SK-N-SH (cell line): ENCODE data around the gene AGBL4. TPM values are rescaled to one million over a fixed set of nuclear protein-coding genes. Genes with fewer than 3 reads are reported as not detected.

ENCODE experiments used
- CTCF ChIA-PET: fragments of 300-600, 350-600 bp; formaldehyde crosslinking; extraction: SDS; loops from one replicate; lab custom pipeline; 2021; lab: Yijun Ruan, JAX
- POLR2A ChIA-PET: fragments of 350-600 bp; sonication (Branson Sonifier 250); formaldehyde crosslinking; extraction: SDS; loops from one replicate; lab custom pipeline; 2020; ENCODE audit warnings: antibody characterized with exemption, inconsistent platforms; lab: Yijun Ruan, JAX
- DNase-seq: peaks from one replicate; pipeline ENCODE4 v3.0.0; 2012
- H2AFZ ChIP-seq: fragments of 200-600 bp; sonication (generic); 2 replicates; pipeline ENCODE4 v1.8.1; 2016; ENCODE audit warnings: antibody characterized with exemption, mild to moderate bottlenecking, low read depth
- H3F3A ChIP-seq: fragments of 200-600 bp; sonication (generic); replicated peaks from 2 replicates; pipeline ENCODE3; 2016; ENCODE audit warnings: antibody characterized with exemption, mild to moderate bottlenecking; ENCODE audit not compliant: insufficient read depth
- H3K27ac ChIP-seq, 2 experiments: fragments of 200-500 bp in 1 of 2; fragments of 200-600 bp in 1 of 2; sonication (Bioruptor generic) in 1 of 2; sonication (generic), shearing (Covaris generic) in 1 of 2; 2 replicates each; pipeline versions ENCODE4 v1.5.1 to v1.6.1; 2014 to 2016; ENCODE audit warnings: low read depth in 2 of 2, inconsistent platforms in 1 of 2, low read length in 1 of 2, mild to moderate bottlenecking in 1 of 2, mixed read lengths in 1 of 2
- H3K27me3 ChIP-seq: fragments of 200-600 bp; sonication (generic), shearing (Covaris generic); 2 replicates; pipeline ENCODE4 v1.6.1; 2016; ENCODE audit warnings: mixed run types; ENCODE audit not compliant: insufficient read depth
- H3K36me3 ChIP-seq, 2 experiments: fragments of 200-500 bp in 1 of 2; fragments of 200-600 bp in 1 of 2; sonication (Bioruptor generic) in 1 of 2; sonication (generic) in 1 of 2; replicated peaks in 1 of 2; 2 replicates each; pipeline versions ENCODE3 to v1.5.1; 2014 to 2016; ENCODE audit warnings: low read length in 1 of 2, mild to moderate bottlenecking in 1 of 2; ENCODE audit not compliant: insufficient read depth in 2 of 2, control insufficient read depth in 1 of 2
- H3K4me1 ChIP-seq, 2 experiments: fragments of 200-500 bp in 1 of 2; fragments of 200-600 bp in 1 of 2; sonication (Bioruptor generic) in 1 of 2; sonication (generic), shearing (Covaris generic) in 1 of 2; 2 replicates each; pipeline versions ENCODE4 v1.5.1 to v1.6.1; 2014 to 2016; ENCODE audit warnings: low read depth in 1 of 2, low read length in 1 of 2, mixed run types in 1 of 2; ENCODE audit not compliant: insufficient read depth in 2 of 2, control insufficient read depth in 1 of 2
- H3K4me2 ChIP-seq: fragments of 200-600 bp; sonication (generic), shearing (Covaris generic); 2 replicates; pipeline ENCODE4 v1.6.1; 2017; ENCODE audit warnings: mixed run types
- H3K4me3 ChIP-seq, 2 experiments: fragments of 200-500 bp in 1 of 2; fragments of 200-600 bp in 1 of 2; sonication (Bioruptor generic) in 1 of 2; sonication (generic), shearing (Covaris generic) in 1 of 2; 2 replicates each; pipeline versions ENCODE4 v1.5.1 to v1.8.1; 2014 to 2016; ENCODE audit warnings: low read depth in 2 of 2, inconsistent platforms in 1 of 2, low read length in 1 of 2, mild to moderate bottlenecking in 1 of 2, mixed read lengths in 1 of 2, moderate library complexity in 1 of 2
- H3K79me2 ChIP-seq: fragments of 200-600 bp; sonication (generic); 2 replicates; pipeline ENCODE4 v1.8.1; 2017; ENCODE audit warnings: mild to moderate bottlenecking; ENCODE audit not compliant: insufficient read depth
- H3K9ac ChIP-seq: fragments of 200-600 bp; sonication (generic); 2 replicates; pipeline ENCODE4 v1.6.1; 2017; ENCODE audit warnings: mixed run types
- H3K9me2 ChIP-seq: fragments of 200-600 bp; sonication (generic); 2 replicates; pipeline ENCODE4 v1.6.1; 2017; ENCODE audit warnings: mixed run types
- H3K9me3 ChIP-seq: fragments of 200-600 bp; sonication (generic); 2 replicates; pipeline ENCODE4 v1.6.1; 2017; ENCODE audit warnings: mixed run types, mild to moderate bottlenecking, moderate library complexity
- H4K20me1 ChIP-seq: fragments of 200-600 bp; sonication (generic); 2 replicates; pipeline ENCODE4 v1.6.1; 2017; ENCODE audit warnings: mild to moderate bottlenecking, mixed run types; ENCODE audit not compliant: insufficient read depth
- CHD2 ChIP-seq: fragments of 150-350 bp; IDR thresholded peaks from 2 replicates; pipeline ENCODE4 v1.6.1; 2018; ENCODE audit warnings: low read length; ENCODE audit not compliant: partially characterized antibody
- ELF1 ChIP-seq: IDR thresholded peaks from 2 replicates; pipeline ENCODE4 v1.4.0; 2012
- GABPA ChIP-seq: IDR thresholded peaks from 2 replicates; pipeline ENCODE4 v1.4.0; 2012; ENCODE audit warnings: low read depth, mild to moderate bottlenecking
- IRF3 ChIP-seq: fragments of 150-350 bp; IDR thresholded peaks from 2 replicates; pipeline ENCODE4 v1.6.1; 2016; ENCODE audit warnings: mild to moderate bottlenecking, low read depth, low read length
- MEF2A ChIP-seq: IDR thresholded peaks from 2 replicates; pipeline ENCODE4 v1.4.0; 2012; ENCODE audit warnings: low read depth, borderline replicate concordance
- RAD21 ChIP-seq: IDR thresholded peaks from 2 replicates; pipeline ENCODE4 v1.6.1; 2012; ENCODE audit warnings: mild to moderate bottlenecking, low read length
- RCOR1 ChIP-seq: fragments of 150-350 bp; IDR thresholded peaks from 2 replicates; pipeline ENCODE4 v1.6.1; 2017; ENCODE audit warnings: antibody characterized with exemption, low read length
- RFX5 ChIP-seq: IDR thresholded peaks from 2 replicates; pipeline ENCODE4 v1.6.1; 2012; ENCODE audit warnings: mild to moderate bottlenecking, improper control_type of control experiment, low read length
- RXRA ChIP-seq: IDR thresholded peaks from 2 replicates; pipeline ENCODE4 v1.4.0; 2012; ENCODE audit warnings: low read depth, mild to moderate bottlenecking, borderline replicate concordance
- SIN3A ChIP-seq: IDR thresholded peaks from 2 replicates; pipeline ENCODE4 v1.6.1; 2012; ENCODE audit warnings: low read depth, mild to moderate bottlenecking, low read length, moderate library complexity, borderline replicate concordance
- SMC3 ChIP-seq: IDR thresholded peaks from 2 replicates; pipeline ENCODE4 v1.6.1; 2012; ENCODE audit warnings: low read depth, low read length, improper control_type of control experiment
- TAF1 ChIP-seq: IDR thresholded peaks from 2 replicates; pipeline ENCODE4 v1.6.1; 2012; ENCODE audit warnings: low read depth, mild to moderate bottlenecking, low read length, moderate library complexity, borderline replicate concordance
- TEAD4 ChIP-seq: IDR thresholded peaks from 2 replicates; pipeline ENCODE4 v1.4.0; 2012; ENCODE audit warnings: mild to moderate bottlenecking, borderline replicate concordance; ENCODE audit not compliant: insufficient read depth
- YY1 ChIP-seq: IDR thresholded peaks from 2 replicates; pipeline ENCODE4 v1.4.0; 2012; ENCODE audit warnings: low read depth, mild to moderate bottlenecking
- WGBS: methylation state at CpG from one replicate; pipeline ENCODE4 v1.1.6; 2017; ENCODE audit warnings: low lambda C conversion rate; 5-methylcytosine and 5-hydroxymethylcytosine counted together
- polyA plus RNA-seq, 3 experiments: library from polyadenylated mRNA; depleted of rRNA; stranded (reverse); fragments of >200 nt; gene quantifications; 2 replicates each; pipeline ENCODE4 v1.2.3, GENCODE V29; 2012
- TF ChIP-seq, protein P1 (sequence below): fragments of 200-600 bp; sonication (generic); IDR thresholded peaks from 2 replicates; pipeline ENCODE4 v1.6.1; 2017; ENCODE audit warnings: antibody characterized with exemption, mild to moderate bottlenecking, moderate library complexity
- TF ChIP-seq, protein P2 (sequence below): IDR thresholded peaks from 2 replicates; pipeline ENCODE4; 2012

AGBL4 gene
- polyA plus RNA-seq, 1 of the 3 experiments (the other 2 are of a cell fraction): 0.07 TPM

DNA sequence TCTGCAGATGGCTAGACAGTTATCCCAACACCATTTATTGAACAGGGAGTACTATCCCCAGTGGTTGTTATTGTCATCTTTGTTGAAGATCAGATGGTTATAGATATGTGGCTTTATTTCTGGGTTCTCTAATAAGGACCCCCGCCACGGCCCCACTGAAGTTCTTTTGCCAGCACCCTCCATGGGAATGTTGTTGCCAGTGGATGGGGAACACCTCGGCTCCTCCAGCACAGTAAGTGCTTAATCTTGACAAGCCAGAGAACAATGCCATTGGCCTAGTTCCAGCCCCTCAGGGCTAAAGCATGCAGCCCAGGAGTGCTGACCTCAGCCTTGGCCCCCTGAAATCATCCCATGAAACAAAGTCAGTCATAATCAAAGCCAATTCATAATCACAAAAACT lies 337.6 kb downstream of the AGBL4 start:
- no peak overlapping the region for H3K4me3 ChIP-seq
- ChIA-PET CTCF (no interaction called here), POLR2A (no interaction called here)
- 32% methylated on average over 3 of the region's 3 CpGs for WGBS
- H3K4me2 ChIP-seq: no peak overlapping the region
- TF ChIP-seq RCOR1 (peak; percentile 57; the same call in 1 of the 2 replicates), CHD2 (peak; percentile 32), YY1 (no peak)
- H3K4me1 ChIP-seq: peaks cover 0 to 8% of the 10 kb centered on the region in 2 experiments; a peak in 2 of 4 replicates
- no peaks in the 10 kb centered on the region for H3K27me3 ChIP-seq
- DNase-seq: peak; percentile 24
- H3K79me2 ChIP-seq: no peaks in the 10 kb centered on the region
- H4K20me1 ChIP-seq: no peaks in the 10 kb centered on the region
- H3K27ac ChIP-seq: peak overlapping the region in 1 of 2 experiments; percentile 62; a peak in 2 of 4 replicates
- no peaks in the 10 kb centered on the region for H3K9me2 ChIP-seq
- no peaks in the 10 kb centered on the region for H3F3A ChIP-seq
- no peaks in the 10 kb centered on the region for H3K36me3 ChIP-seq
- H3K9ac ChIP-seq: no peak overlapping the region
- H3K9me3 ChIP-seq: no peaks in the 10 kb centered on the region
- no peak overlapping the region for H2AFZ ChIP-seq

DNA sequence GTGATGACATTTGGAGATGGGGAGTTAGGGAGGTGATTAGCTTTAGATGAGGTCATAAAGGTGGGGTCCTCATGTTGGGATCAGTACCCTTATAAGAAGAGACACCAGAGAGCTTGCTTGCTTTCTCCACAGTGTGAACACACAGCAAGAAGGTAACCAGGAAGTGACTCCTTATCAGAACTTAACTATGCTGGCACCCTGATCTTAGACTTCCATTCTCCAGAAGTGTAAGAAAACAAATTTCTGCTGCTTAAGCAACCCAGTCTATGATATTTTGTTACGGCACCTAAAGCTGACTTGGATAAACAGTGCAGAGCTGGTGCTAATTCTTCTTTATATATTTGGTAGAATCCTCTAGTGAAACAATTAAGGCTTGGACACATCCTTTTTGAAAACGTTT lies 346.0 kb downstream of the AGBL4 start:
- Histone ChIP-seq H2AFZ (no peak overlapping the region), H3K4me1 (no peaks in the 10 kb centered on the region), H3K9me2 (no peaks in the 10 kb centered on the region), H3K4me3 (no peak overlapping the region), H3K36me3 (no peaks in the 10 kb centered on the region), H3K27me3 (no peaks in the 10 kb centered on the region), H3K9me3 (no peaks in the 10 kb centered on the region; the same call in 1 of the 2 replicates), H4K20me1 (no peaks in the 10 kb centered on the region), H3K79me2 (no peaks in the 10 kb centered on the region), H3K9ac (no peak overlapping the region), H3F3A (no peaks in the 10 kb centered on the region), H3K4me2 (no peak overlapping the region), H3K27ac (no peak overlapping the region)
- WGBS: 51% methylated on average over 2 of the region's 2 CpGs
- TF ChIP-seq, protein P1, sequence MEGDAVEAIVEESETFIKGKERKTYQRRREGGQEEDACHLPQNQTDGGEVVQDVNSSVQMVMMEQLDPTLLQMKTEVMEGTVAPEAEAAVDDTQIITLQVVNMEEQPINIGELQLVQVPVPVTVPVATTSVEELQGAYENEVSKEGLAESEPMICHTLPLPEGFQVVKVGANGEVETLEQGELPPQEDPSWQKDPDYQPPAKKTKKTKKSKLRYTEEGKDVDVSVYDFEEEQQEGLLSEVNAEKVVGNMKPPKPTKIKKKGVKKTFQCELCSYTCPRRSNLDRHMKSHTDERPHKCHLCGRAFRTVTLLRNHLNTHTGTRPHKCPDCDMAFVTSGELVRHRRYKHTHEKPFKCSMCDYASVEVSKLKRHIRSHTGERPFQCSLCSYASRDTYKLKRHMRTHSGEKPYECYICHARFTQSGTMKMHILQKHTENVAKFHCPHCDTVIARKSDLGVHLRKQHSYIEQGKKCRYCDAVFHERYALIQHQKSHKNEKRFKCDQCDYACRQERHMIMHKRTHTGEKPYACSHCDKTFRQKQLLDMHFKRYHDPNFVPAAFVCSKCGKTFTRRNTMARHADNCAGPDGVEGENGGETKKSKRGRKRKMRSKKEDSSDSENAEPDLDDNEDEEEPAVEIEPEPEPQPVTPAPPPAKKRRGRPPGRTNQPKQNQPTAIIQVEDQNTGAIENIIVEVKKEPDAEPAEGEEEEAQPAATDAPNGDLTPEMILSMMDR: no peak
- ChIA-PET POLR2A (no interaction called here), CTCF (interaction anchor here (1.1 kb wide), 1 partner anchor 11 kb away, joined by 3 read pairs; no protein-coding TSS in a partner anchor)
- DNase-seq: no peak

GRCh38 chr1:49651136-49651535 lies 372.6 kb downstream of the AGBL4 start:
- Histone ChIP-seq H3K36me3 (no peaks in the 10 kb centered on the region), H3F3A (no peaks in the 10 kb centered on the region), H3K4me2 (no peak overlapping the region), H3K9me2 (no peaks in the 10 kb centered on the region), H3K27me3 (no peaks in the 10 kb centered on the region), H3K27ac (no peak overlapping the region), H3K79me2 (no peaks in the 10 kb centered on the region), H4K20me1 (no peaks in the 10 kb centered on the region), H3K4me3 (no peak overlapping the region), H3K9me3 (no peaks in the 10 kb centered on the region), H3K9ac (no peak overlapping the region), H2AFZ (no peak overlapping the region), H3K4me1 (no peaks in the 10 kb centered on the region)
- CTCF ChIA-PET: no interaction called here
- no peak for TF ChIP-seq RCOR1
- no peak for TF ChIP-seq TEAD4
- TF ChIP-seq RXRA: no peak
- TF ChIP-seq TAF1: no peak
- TF ChIP-seq IRF3: no peak
- TF ChIP-seq MEF2A: no peak
- TF ChIP-seq SIN3A: no peak
- TF ChIP-seq SMC3: no peak
- no peak for TF ChIP-seq RFX5
- TF ChIP-seq, protein P2, sequence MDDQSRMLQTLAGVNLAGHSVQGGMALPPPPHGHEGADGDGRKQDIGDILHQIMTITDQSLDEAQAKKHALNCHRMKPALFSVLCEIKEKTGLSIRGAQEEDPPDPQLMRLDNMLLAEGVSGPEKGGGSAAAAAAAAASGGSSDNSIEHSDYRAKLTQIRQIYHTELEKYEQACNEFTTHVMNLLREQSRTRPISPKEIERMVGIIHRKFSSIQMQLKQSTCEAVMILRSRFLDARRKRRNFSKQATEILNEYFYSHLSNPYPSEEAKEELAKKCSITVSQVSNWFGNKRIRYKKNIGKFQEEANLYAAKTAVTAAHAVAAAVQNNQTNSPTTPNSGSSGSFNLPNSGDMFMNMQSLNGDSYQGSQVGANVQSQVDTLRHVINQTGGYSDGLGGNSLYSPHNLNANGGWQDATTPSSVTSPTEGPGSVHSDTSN: no peak
- no peak for TF ChIP-seq ELF1
- TF ChIP-seq RAD21: no peak
- no peak for TF ChIP-seq CHD2
- TF ChIP-seq GABPA: no peak
- 75% methylated on average over 3 of the region's 3 CpGs for WGBS
- DNase-seq: no peak
- POLR2A ChIA-PET: no interaction called here
